Left cardiac atrium (tissue), 4 donors: ENCODE results near the gene RNF13. TPM values are rescaled to one million over a fixed set of nuclear protein-coding genes. Genes with fewer than 3 reads are reported as not detected.
"Not testable (repeated sequence)": the region's sequence is repeated elsewhere in the genome, so short reads cannot be mapped to it uniquely, and the experiment has no call there.

ENCODE experiments used
- ATAC-seq, 2 donors: fragments of 200-7000 bp; cut with Tn5 transposase; one replicate each; pipeline ENCODE4 v1.9.1; 2020; ENCODE audit warnings: mild to moderate bottlenecking in 2 of 2, moderate library complexity in 2 of 2
- DNase-seq: peaks from one replicate; pipeline ENCODE4 v3.0.0-alpha.2; 2020
- intact Hi-C, 2 donors: fragments of 100-400 bp; cut with DNase I; formaldehyde crosslinking; loops; one replicate each; pipeline versions ENCODE4 v1.14.1 to v1.15.1; 2022 to 2023
- total RNA-seq, 2 donors: library from RNA; stranded (reverse); fragmentation: NEBNext Ultra II Directional; extraction: Animal tissue kit (Norgen Biotek cat#: 25700); gene quantifications; one replicate each; pipeline ENCODE4 v1.2.1, GENCODE V29; 2021
- donor health status: DM: no; HTN: yes; CAD: no.
- donor health status: DM: no; HTN: yes; CAD: no; lungs with severe emphysema.
- donor health status: DM: yes; HTN: yes; CAD: no.
- donor health status: Dilated cardiomyopathy.

RNF13 gene
- total RNA-seq, 2 donors from 2014 or later: 60.3 to 62.2 TPM

DNA sequence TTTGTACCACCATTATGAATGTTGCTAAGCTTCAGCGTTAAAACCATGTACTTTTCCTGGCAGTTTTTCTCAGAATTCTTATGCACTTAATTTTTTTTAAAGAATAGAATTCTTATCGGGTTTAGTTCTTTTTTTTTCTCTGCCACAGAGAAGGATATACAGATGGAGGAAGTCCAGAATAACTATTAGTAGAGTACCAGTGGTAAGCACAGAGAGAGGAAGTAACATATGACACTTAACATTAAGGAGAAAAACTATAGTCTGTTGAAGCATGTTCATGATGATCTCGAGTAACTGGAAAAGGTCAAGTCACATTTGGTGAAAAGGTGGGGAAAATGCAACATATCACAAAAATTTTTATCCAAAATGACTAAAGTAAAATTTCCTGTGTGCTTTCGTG is 68.9 kb downstream of the RNF13 start:
- no peak for DNase-seq
- intact Hi-C loops: no loop called here
- no peak for ATAC-seq

DNA sequence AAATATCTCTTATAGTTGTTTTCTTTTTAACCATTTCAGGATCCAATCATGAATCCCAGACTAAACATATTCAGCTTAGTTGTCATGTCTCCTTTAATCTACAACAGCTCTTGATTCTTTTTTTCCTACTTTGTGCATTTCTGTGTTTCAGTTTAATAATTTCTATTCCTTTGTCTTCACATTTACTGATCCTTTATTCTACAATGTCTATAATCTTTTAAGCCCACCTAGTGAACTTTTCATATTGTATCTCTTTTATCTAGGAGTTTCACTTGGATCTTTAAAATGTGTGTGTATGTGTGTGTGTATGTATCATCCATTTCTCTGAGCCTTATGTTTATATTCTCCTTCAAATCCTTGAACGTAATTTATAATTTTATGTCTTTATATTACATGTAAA is 70.1 kb downstream of the RNF13 start:
- intact Hi-C loops: no loop called here
- ATAC-seq: no peak
- DNase-seq: no peak

DNA sequence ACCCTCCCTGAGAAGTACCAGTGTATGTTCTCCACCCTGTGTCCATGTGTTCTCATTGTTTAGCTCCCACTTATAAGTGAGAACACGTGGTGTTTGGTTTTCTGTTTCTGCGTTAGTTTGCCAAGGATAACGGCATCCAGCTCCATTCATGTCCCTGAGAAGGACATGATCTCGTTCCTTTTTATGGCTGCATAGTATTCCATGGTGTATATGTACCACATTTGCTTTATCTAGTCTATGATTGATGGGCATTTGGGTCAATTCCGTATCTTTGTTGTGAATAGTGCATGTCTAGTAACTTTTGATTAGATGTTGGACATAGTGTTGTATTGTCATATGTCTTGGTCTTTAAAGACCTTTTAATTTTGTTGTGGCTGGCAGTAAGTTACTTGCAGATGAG is 70.8 kb downstream of the RNF13 start:
- ATAC-seq, DNase-seq, intact Hi-C loops: not testable (repeated sequence)

DNA sequence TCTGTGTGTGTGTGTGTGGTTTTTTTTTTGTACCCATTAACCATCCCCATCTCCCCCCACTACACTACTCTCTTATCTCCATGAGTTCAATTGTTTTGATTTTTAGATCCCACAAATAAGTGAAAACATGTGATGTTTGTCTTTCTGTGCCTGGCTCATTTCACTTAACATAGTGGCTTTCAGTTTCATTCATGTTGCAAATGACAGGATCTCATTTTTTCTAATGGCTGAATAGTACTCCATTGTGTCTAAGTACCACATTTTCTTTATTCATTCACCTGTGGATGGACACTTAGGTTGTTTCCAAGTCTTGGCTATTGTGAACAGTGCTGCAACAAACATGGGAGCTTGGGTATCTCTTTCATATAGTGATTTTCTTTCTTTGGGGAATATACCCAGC is 71.8 kb downstream of the RNF13 start:
- DNase-seq, ATAC-seq, intact Hi-C loops: not testable (repeated sequence)

DNA sequence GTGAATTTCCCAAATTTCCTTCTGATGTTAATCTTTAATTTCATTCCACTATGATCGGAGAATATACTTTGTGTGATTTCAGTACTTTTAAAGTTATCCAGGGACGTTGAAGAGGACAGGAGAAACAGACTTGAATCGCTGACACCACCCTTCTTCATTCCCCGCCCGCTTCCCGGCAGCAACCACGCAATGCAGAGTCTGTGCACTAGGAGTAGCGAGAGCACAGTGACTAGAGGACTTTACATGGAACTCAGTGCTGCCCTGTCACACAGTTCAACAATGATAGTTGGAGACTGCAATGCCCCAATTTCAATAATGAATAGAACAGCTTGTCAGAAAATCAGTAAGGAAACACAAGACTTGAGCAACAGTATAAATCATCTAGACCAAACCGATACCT is 73.9 kb downstream of the RNF13 start:
- ATAC-seq: no peak
- DNase-seq: no peak
- intact Hi-C loops: no loop called here

DNA sequence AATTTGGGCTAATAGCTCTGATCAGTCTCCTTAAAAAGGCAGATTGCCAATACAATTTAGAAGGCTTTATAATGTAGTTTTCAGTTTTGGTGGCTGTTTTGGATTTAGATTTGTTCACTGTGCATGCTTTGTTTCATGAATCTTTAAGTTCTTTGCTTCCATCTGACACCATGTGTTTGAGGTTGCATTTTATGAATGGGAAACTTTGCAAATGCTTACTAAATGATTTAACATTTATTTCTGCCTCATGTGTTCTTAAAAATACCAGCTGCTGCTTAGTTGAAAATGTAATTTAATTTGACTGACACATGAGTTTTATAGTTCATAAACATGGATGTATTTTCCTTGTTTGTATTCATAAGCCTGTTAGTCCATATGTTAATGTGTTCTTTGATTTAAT is 78.6 kb downstream of the RNF13 start:
- ATAC-seq: no peak
- intact Hi-C loops: no loop called here
- no peak for DNase-seq

DNA sequence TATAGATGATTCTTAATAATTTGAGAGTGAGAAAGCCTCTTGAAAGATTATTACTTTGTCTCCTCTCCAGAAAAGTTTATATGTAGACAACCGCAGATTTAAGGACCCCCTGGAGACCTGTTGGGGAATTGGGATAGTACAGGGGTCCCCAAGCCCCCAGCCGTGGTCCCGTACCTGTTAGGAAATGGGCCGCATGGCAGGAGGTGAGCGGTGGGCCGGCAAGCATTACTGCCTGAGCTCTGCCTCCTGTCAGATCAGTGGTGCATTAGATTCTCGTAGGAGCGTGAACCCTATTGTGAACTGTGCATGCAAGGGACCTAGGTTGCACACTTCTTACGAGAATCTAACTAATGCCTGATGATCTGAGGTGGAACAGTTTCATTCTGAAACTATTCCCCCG is 79.4 kb downstream of the RNF13 start:
- intact Hi-C loops: no loop called here
- ATAC-seq: no peak
- no peak for DNase-seq

DNA sequence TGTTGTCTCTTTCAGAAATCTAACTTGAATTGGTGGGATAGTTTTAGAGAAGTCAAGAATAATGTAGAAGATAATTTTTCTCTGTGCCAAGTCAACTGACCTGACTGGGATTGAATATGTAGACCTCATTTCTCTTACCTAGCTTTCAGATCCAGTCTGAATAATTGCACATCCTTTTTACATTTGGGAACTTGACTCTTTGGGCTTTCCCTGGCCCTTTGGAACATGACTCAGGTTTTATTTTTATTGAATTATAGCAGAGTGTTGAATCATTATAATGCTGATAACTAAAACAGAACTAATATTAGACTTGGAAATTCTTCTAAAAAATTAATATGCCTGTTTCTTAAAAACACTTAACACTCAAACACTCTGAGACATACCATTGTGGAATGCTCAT is 81.2 kb downstream of the RNF13 start:
- intact Hi-C loops: no loop called here

DNA sequence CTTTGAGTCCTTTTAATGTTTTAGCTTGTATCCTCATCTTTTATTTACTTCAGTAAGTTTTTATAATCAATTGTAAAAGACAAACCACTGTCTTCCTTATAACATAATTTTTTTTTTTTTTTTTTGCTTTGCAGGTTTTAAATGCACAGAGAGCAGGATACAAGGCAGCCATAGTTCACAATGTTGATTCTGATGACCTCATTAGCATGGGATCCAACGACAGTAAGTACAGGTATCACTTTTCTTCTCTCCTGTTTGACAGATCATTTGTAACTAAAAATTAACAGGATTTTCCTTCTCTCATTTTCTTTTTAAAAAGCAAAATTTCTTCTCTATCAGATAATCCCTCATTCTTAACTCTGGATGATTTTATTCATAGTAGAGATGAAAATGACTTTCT is 82.3 kb downstream of the RNF13 start:
- no peak for ATAC-seq
- intact Hi-C loops: no loop called here

More for the DNA sequence above, 81.2 kb downstream of the RNF13 start:
- ATAC-seq: no peak
- DNase-seq: no peak

DNA sequence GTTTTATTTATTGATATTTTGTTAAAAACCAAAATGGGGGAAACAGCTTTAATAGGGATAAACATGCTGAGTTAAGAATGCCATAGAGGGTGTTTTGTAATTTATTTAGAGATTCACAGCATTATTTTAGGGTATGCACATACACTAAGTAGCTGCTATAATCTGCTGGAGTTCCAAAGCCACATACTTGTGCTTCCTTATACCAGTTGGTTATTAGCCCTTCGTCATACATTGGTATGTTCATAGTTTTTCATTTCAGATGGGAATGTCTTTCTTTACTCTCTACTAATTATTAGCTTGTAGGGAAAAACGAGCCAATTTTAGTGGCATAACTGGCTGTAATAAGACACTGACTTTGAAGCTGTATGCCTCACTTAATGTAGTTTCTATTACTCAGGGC is 82.8 kb downstream of the RNF13 start:
- ATAC-seq (no peak), DNase-seq (no peak)
- intact Hi-C loops: no loop called here

More for the DNA sequence above, 82.3 kb downstream of the RNF13 start:
- no peak for DNase-seq

DNA sequence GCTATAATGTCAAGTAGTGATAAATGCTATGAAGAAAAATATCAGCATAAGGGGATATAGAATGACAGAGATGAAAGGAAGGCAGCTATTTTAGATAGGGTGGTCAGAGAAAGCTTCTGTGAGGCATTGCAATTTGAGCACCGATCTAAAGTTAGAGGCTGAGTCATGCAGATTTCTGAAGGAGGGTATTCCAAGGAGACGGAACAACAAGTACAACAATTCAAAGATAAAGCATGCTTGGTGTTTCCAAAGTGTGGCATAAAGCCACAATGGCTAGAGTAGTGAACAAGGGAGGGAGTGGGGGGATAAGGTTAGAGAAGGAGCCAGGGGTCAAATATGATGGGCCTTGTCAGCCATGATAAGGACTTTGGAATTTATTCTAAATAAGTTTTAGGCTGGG is 85.8 kb downstream of the RNF13 start:
- DNase-seq (no peak), ATAC-seq (peak; percentile 83 to 95)
- intact Hi-C loops: no loop called here

DNA sequence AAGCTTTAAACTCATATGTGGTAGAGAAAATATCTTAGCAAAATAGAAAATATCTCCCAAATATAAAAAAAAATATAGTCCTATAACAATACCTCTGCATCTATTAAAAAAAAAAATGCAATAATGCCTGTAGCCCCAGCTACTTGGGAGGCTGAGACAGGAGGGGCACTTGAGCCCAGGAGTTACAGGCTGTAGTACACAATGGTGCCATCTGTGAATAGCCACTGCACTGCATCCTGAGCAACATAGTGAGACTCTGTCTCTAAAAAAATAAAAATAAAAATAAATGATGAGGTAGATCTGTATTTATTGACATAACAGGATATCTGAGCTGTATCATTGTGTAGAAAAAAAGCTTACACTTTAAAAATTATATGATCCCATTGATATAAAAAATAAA is 87.3 kb downstream of the RNF13 start:
- ATAC-seq (no peak), DNase-seq (no peak)
- intact Hi-C loops: no loop called here

DNA sequence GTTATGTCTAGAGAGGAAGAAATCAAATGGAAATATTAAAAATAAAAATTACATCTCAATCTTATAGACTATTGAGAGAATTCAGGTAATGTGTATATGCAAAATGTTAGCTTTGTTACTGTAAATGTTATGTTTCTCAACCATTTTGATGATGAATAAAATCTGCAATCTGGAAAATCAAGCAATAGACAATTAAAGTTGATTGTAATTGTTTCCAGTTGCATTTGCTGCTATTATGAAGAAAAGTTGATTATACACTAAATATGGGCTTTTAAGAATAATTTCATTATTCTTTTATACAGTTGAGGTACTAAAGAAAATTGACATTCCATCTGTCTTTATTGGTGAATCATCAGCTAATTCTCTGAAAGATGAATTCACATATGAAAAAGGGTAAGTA is 88.8 kb downstream of the RNF13 start:
- intact Hi-C loops: no loop called here
- ATAC-seq (no peak), DNase-seq (no peak)

DNA sequence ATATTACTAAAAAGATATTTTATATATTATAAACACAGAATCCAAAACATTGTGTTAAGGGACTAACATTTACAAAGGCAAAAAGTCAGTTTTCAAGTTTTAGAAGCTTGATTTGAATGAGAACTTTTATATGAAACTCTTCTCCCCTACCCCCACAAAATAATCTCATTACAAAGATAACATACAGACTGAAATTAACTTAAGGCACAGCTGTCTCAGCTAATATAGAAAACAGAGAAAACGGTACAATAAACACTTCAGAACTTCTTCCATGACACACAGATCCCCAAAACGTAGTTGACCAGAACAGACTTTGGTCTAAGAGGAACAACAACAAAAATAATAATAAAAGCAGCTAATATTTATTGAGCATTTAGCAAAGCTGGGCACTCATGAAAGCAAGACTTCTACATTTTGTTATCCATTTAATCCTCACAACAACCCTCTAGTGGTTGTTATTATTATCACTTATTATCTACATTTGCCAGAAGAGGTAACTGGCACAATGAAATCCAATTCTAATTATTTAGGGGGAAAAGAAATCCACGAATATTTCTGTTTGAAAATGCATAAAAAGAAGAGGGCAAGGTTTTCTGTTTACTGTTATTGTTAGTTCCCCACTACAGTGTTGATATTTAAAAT is 89.6 kb downstream of the RNF13 start:
- ATAC-seq (no peak), DNase-seq (no peak)
- intact Hi-C loops: no loop called here

DNA sequence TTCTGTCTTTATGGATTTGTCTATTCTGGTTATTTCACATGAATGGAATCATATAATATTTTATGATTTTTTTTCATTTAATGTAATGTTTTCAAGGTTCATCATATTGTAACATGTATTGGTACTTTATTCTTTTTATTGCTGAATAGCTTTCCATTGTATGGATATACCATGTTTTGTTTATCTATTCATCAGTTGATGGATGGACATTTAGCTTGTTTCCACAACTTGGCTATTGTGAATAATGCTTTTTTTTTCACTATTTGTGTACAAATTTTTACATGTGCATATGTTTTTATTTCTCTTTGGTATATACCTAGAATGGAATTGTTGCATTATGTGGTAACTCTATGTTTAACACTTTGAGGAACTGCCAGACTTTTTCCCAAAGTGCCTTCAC is 93.0 kb downstream of the RNF13 start:
- DNase-seq: no peak
- ATAC-seq: no peak
- intact Hi-C loops: no loop called here

DNA sequence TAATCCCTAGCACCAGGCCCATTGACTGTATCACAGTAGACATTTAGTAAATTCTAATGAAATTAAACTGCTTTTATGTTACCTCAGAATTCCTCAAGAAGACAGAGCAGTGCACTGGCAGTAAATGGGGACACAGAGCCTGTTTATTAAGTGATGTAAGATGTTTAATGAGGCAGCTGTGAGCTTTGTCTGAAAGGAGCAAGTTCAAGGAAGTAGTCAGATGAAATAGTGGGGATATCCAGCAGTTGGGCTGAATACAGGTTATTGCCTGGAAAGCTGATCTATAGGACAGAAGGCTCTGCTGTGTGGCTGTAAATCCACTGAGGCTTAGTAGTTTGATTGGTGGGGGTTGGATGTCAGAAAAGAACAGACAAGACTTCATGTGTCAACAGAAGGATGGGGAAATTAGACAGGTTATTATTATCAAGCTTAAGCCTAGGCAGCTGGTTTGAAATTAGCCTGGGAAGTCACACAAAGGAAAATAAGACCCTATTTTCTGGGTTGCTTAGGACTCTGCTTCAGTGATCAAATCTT is 95.5 kb downstream of the RNF13 start:
- intact Hi-C loops: no loop called here
- no peak for DNase-seq
- no peak for ATAC-seq

DNA sequence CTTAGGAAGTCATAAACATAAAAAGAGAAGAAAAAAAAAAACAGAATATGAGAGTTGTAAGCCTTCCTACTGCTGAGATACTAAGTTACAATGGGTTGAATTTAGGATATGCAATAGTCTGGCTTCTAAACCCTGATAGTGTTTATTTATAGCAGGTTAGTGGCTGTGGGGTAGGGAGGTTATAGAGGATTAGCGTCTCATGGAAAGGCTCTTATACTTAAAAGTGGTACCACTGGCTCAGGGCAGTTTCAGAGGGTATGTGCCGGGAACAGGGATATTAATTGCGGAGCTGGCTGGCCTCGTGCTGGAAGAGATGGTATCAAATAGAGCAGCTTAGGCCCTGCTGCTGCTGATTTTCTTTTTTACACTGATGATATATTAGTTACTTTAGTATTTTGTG is 96.9 kb downstream of the RNF13 start:
- peak in 1 of 2 donors; percentile 33 for ATAC-seq
- DNase-seq: no peak
- intact Hi-C loops: no loop called here

DNA sequence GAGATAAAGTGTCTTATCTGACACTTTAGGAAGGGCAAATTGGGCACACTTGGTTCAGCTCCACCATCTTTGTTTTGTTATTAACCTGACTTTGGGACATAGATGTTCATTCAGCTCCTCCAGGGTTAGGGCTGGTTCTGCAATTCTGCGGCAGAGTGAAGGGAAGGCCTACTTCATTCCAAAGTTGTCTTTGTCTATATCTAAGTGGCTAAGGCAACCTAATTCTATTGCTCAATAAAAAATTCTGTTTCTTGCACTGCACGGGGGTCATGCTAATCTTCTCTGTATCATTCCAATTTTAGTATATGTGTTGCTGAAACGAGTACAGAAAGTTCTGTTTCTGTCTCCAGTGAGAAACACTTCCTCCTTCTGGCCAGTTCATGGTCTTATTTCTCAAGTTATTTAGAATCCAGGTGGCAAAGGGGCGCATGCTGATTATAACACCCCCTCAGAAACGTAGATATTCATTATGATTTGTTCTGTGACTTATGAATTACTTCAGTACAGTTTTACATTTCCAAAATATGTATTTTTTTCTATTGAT is 104.2 kb downstream of the RNF13 start:
- no peak for DNase-seq
- intact Hi-C loops: no loop called here
- no peak for ATAC-seq

DNA sequence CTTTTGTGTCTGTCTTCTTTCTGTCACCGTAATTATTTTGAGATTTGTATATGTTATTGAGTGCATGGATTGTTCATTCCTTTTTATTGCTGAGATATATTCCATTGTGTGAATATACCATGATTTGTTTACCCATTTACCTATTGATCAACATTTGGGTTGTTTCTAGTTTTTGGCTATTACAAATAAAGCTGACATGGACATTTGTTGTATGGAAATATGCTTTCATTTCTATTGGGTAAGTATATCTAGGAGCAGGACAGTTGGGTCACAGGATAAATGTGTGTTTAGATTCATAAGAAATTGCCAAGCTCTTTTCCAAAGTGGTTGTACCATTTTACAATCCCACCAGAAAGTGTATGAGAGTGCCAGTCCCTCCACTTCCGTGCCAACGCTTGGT is 106.5 kb downstream of the RNF13 start:
- intact Hi-C loops: no loop called here
- DNase-seq (no peak), ATAC-seq (no peak)

DNA sequence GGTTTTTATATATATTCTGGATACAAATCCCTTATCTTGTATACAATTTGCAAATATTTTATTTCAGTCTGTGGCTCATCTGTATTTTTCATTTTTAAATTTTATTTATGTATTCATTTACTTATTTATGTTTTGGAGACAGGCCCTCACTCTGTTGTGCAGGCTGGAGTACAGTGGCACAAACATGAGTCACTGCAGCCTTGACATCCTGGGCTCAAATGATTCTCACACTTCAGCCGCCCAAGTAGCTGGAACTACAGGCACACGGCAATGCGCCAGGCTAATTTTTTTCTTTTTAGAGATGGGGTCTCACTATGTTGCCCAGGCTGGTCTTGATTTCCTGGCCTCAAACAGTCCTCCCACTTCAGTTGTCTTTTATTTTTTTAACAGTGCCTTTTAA is 107.1 kb downstream of the RNF13 start:
- DNase-seq: no peak
- intact Hi-C loops: no loop called here
- no peak for ATAC-seq

DNA sequence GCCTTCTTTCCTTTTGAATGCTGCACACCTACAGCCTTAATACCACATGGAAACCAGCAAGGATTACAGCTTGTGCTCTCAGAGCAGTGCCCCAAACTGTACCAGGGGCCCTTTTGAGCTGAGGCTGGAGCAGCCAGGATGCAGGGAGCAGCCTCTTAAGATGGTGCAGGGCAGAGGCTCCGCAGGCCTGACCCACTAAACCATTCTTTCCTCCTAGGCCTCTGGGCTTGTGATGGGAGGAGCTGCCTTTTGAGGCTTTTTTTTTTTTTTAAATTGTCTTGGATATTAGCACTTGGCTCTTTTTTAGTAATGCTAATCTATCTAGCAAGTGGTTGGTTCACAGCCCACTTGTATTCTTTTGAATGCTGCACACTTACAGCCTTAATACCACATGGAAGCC is 120.0 kb downstream of the RNF13 start:
- intact Hi-C loops: no loop called here
- ATAC-seq (no peak), DNase-seq (no peak)
